Mononuclear cell (primary cell): ENCODE results near the gene REM1. TPM values are rescaled to one million over a fixed set of nuclear protein-coding genes. Genes with fewer than 3 reads are reported as not detected.
A peak's percentile ranks its signal among the peaks of the same experiment; 100 is the strongest.
"Not testable (repeated sequence)": the region's sequence is repeated elsewhere in the genome, so short reads cannot be mapped to it uniquely, and the experiment has no call there.

Source experiments
- H3K27me3 ChIP-seq: 2 replicates; pipeline ENCODE4 v1.6.0; 2011; ENCODE audit warnings: low read length, control low read depth; ENCODE audit not compliant: insufficient read depth
- H3K4me1 ChIP-seq: 2 replicates; pipeline ENCODE4 v1.5.1; 2011; ENCODE audit warnings: mild to moderate bottlenecking, low read length, control low read depth; ENCODE audit not compliant: insufficient read depth
- H3K4me3 ChIP-seq: 2 replicates; pipeline ENCODE4 v1.5.1; 2011; ENCODE audit warnings: mild to moderate bottlenecking, low read length, moderate library complexity
- H3K9me3 ChIP-seq: 2 replicates; pipeline ENCODE4 v1.5.1; 2011; ENCODE audit warnings: low read depth, mild to moderate bottlenecking, control low read depth, low read length
- total RNA-seq: library from RNA; depleted of rRNA; stranded (reverse); fragments of >200 nt; gene quantifications from one replicate; pipeline ENCODE4 v1.2.3, GENCODE V29; 2012

REM1 gene
- total RNA-seq, 1 donor = 0.10 TPM

GRCh38 chr20:31502884-31503673 lies 28.0 kb downstream of the REM1 start:
- not testable (repeated sequence) for H3K4me1 ChIP-seq, H3K27me3 ChIP-seq, H3K9me3 ChIP-seq, H3K4me3 ChIP-seq

GRCh38 chr20:31505903-31506302 lies 30.8 kb downstream of the REM1 start:
- Histone ChIP-seq H3K9me3 (no peaks in the 10 kb centered on the region), H3K27me3 (no peaks in the 10 kb centered on the region), H3K4me1 (no peaks in the 10 kb centered on the region), H3K4me3 (no peak overlapping the region)

GRCh38 chr20:31508517-31509244 lies 33.6 kb downstream of the REM1 start:
- no peaks in the 10 kb centered on the region for H3K4me1 ChIP-seq
- H3K4me3 ChIP-seq = no peak overlapping the region

GRCh38 chr20:31514154-31515071 lies 39.3 kb downstream of the REM1 start, which contains the start of gene HM13:
Gene HM13 (plus strand): TSS chr20:31514442. CDS start chr20:31514552, 110 bp downstream.
- peak within 1 kb of the TSS; percentile 84 for H3K4me3 ChIP-seq
- H3K27me3 ChIP-seq = no peaks in the 10 kb centered on the region
- peaks cover 40% of the 10 kb centered on the region for H3K4me1 ChIP-seq
- H3K9me3 ChIP-seq = no peaks in the 10 kb centered on the region

More at GRCh38 chr20:31508517-31509244, 33.6 kb downstream of the REM1 start:
- Histone ChIP-seq H3K9me3 (no peaks in the 10 kb centered on the region), H3K27me3 (no peaks in the 10 kb centered on the region)

- Histone ChIP-seq H3K9me3 (no peaks in the 10 kb centered on the region), H3K27me3 (no peaks in the 10 kb centered on the region), H3K4me3 (peak overlapping the region; percentile 84), H3K4me1 (peaks cover 48% of the 10 kb centered on the region)
Observed at GRCh38 chr20:31515072-31515774, 40.1 kb downstream of the REM1 start.

GRCh38 chr20:31515775-31516107 lies 40.7 kb downstream of the REM1 start:
- Histone ChIP-seq H3K9me3 (no peaks in the 10 kb centered on the region), H3K27me3 (no peaks in the 10 kb centered on the region), H3K4me1 (peaks cover 54% of the 10 kb centered on the region), H3K4me3 (peak overlapping the region; percentile 84)

- Histone ChIP-seq H3K27me3 (no peaks in the 10 kb centered on the region), H3K4me3 (no peak overlapping the region), H3K4me1 (peaks cover 58% of the 10 kb centered on the region), H3K9me3 (no peaks in the 10 kb centered on the region)
Observed at GRCh38 chr20:31516166-31516565, 41.1 kb downstream of the REM1 start.

GRCh38 chr20:31516651-31517050 lies 41.6 kb downstream of the REM1 start:
- Histone ChIP-seq H3K27me3 (no peaks in the 10 kb centered on the region), H3K4me1 (peaks cover 63% of the 10 kb centered on the region), H3K4me3 (no peak overlapping the region), H3K9me3 (no peaks in the 10 kb centered on the region)

GRCh38 chr20:31517373-31517772 lies 42.3 kb downstream of the REM1 start:
- no peaks in the 10 kb centered on the region for H3K27me3 ChIP-seq
- peaks cover 70% of the 10 kb centered on the region for H3K4me1 ChIP-seq
- H3K4me3 ChIP-seq = no peak overlapping the region
- no peaks in the 10 kb centered on the region for H3K9me3 ChIP-seq

GRCh38 chr20:31521267-31521666 lies 46.2 kb downstream of the REM1 start:
- not testable (repeated sequence) for H3K27me3 ChIP-seq, H3K4me3 ChIP-seq, H3K9me3 ChIP-seq
- H3K4me1 ChIP-seq = peaks cover 87% of the 10 kb centered on the region

- H3K4me1 ChIP-seq = peaks cover 72% of the 10 kb centered on the region
- H3K4me3 ChIP-seq = no peak overlapping the region
Observed at GRCh38 chr20:31522731-31523130, 47.6 kb downstream of the REM1 start.

GRCh38 chr20:31523361-31524283 lies 48.5 kb downstream of the REM1 start:
- peaks cover 69% of the 10 kb centered on the region for H3K4me1 ChIP-seq
- H3K27me3 ChIP-seq = no peaks in the 10 kb centered on the region
- no peak overlapping the region for H3K4me3 ChIP-seq

More at GRCh38 chr20:31522731-31523130, 47.6 kb downstream of the REM1 start:
- Histone ChIP-seq H3K27me3 (no peaks in the 10 kb centered on the region), H3K9me3 (no peaks in the 10 kb centered on the region)

GRCh38 chr20:31527266-31527665 lies 52.2 kb downstream of the REM1 start:
- Histone ChIP-seq H3K4me1 (peaks cover 33% of the 10 kb centered on the region), H3K9me3 (no peaks in the 10 kb centered on the region), H3K27me3 (no peaks in the 10 kb centered on the region), H3K4me3 (no peak overlapping the region)

More at GRCh38 chr20:31523361-31524283, 48.5 kb downstream of the REM1 start:
- H3K9me3 ChIP-seq = no peaks in the 10 kb centered on the region
